Measurements from ENCODE around the gene TPM1.

Gene TPM1

DNA sequence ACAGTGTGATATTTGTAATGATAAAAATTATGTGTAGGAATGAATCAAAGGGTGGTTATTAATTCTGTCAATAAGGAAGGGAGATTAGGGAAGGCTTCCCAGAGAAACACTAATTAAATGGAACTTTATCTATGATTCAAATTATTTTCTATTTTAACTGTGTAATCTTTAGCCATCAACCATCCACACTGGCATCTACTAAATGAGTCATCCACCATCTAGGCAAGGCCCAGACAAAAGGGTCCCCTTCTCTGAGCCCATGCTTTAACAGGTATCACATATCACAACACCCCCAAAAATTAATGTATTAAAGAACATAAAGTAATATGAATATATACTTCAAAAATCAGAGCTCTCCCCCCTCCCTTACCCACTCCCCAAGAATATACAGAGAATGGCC lies 19.9 kb upstream of the TPM1 start:
- DNase-seq (ENCODE audit: low read depth in 2 of 2) = no peak
- TF ChIP-seq, protein P1, sequence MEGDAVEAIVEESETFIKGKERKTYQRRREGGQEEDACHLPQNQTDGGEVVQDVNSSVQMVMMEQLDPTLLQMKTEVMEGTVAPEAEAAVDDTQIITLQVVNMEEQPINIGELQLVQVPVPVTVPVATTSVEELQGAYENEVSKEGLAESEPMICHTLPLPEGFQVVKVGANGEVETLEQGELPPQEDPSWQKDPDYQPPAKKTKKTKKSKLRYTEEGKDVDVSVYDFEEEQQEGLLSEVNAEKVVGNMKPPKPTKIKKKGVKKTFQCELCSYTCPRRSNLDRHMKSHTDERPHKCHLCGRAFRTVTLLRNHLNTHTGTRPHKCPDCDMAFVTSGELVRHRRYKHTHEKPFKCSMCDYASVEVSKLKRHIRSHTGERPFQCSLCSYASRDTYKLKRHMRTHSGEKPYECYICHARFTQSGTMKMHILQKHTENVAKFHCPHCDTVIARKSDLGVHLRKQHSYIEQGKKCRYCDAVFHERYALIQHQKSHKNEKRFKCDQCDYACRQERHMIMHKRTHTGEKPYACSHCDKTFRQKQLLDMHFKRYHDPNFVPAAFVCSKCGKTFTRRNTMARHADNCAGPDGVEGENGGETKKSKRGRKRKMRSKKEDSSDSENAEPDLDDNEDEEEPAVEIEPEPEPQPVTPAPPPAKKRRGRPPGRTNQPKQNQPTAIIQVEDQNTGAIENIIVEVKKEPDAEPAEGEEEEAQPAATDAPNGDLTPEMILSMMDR (IDR thresholded peaks at IDR 0.05; ENCODE audit: low read depth, low read length) = no peak
- no peak overlapping the region for H3K4me3 ChIP-seq (replicated peaks in 1 of 2; ENCODE audit: low read depth in 2 of 2, low read length in 2 of 2)

GRCh38 chr15:63023351-63023945 lies 19.1 kb upstream of the TPM1 start:
- no peak overlapping the region for H3K4me3 ChIP-seq (replicated peaks in 1 of 2; ENCODE audit: low read depth in 2 of 2, low read length in 2 of 2)
- peak; percentile 62 to 86 for DNase-seq (ENCODE audit: low read depth in 2 of 2)
- TF ChIP-seq, protein P1 (IDR thresholded peaks at IDR 0.05; ENCODE audit: low read depth, low read length) = no peak

DNA sequence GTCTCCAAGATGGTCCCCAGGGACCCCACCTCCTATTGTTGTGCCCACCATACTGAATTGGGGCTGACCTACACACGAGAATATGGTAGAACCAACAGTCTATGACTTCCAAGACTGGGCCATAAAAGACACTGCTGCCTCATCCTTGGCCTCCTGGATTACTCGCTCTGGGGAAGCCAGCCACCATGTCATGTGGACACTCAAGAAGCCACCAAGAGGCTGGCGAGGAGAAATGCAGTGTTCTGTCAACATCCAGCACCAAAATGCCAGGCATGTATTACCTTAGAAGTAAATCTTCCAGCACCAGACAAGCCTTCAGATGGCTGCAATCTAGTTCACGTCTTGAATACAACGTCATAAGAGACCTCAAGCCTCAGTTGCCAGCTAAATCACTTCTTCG lies 17.1 kb upstream of the TPM1 start:
- H3K4me3 ChIP-seq (replicated peaks in 1 of 2; ENCODE audit: low read depth in 2 of 2, low read length in 2 of 2) = no peak overlapping the region
- TF ChIP-seq, protein P1 (IDR thresholded peaks at IDR 0.05; ENCODE audit: low read depth, low read length) = no peak
- DNase-seq (ENCODE audit: low read depth in 2 of 2) = no peak

- H3K4me3 ChIP-seq (replicated peaks in 1 of 2; ENCODE audit: low read depth in 2 of 2, low read length in 2 of 2) = no peak overlapping the region
- TF ChIP-seq, protein P1 (IDR thresholded peaks at IDR 0.05; ENCODE audit: low read depth, low read length) = no peak
- DNase-seq (ENCODE audit: low read depth in 2 of 2) = no peak
These were observed 14.9 kb upstream of the TPM1 start for GRCh38 chr15:63027646-63028045.

GRCh38 chr15:63028442-63029110 lies 14.0 kb upstream of the TPM1 start:
- TF ChIP-seq, protein P1 (IDR thresholded peaks at IDR 0.05; ENCODE audit: low read depth, low read length) = no peak
- no peak overlapping the region for H3K4me3 ChIP-seq (replicated peaks in 1 of 2; ENCODE audit: low read depth in 2 of 2, low read length in 2 of 2)
- DNase-seq (ENCODE audit: low read depth in 2 of 2) = no peak

- TF ChIP-seq, protein P1 (IDR thresholded peaks at IDR 0.05; ENCODE audit: low read depth, low read length) = no peak
- no peak overlapping the region for H3K4me3 ChIP-seq (replicated peaks in 1 of 2; ENCODE audit: low read depth in 2 of 2, low read length in 2 of 2)
- no peak for DNase-seq (ENCODE audit: low read depth in 2 of 2)
These were observed 12.9 kb upstream of the TPM1 start for GRCh38 chr15:63029676-63030075.

All from cardiac fibroblast (primary cell).